Eye (tissue), 1 donor: ENCODE results near the gene RFC3.
"Not testable (repeated sequence)": the region's sequence is repeated elsewhere in the genome, so short reads cannot be mapped to it uniquely, and the experiment has no call there.

Experiments used
- DNase-seq: peaks from one replicate; pipeline ENCODE4 v3.0.0-alpha.2; 2015

Gene RFC3

DNA sequence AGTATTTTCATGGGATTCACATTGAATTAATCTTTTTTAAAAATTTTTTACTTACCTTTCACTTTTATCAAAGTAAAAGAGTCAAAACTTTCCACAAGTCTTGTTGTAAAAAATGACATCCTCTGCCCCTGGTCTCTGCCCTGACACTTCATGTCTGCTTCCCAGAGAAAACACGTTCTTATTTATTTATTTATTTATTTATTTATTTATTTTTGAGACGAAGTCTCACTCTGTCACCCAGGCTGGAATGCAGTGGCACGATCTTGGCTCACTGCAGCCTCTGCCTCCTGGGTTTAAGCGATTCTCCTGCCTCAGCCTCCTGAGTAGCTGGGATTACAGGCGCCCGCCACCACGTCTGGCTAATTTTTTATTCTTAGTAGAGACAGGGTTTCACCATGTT lies 5.1 kb upstream of the RFC3 start:
- DNase-seq = not testable (repeated sequence)

DNA sequence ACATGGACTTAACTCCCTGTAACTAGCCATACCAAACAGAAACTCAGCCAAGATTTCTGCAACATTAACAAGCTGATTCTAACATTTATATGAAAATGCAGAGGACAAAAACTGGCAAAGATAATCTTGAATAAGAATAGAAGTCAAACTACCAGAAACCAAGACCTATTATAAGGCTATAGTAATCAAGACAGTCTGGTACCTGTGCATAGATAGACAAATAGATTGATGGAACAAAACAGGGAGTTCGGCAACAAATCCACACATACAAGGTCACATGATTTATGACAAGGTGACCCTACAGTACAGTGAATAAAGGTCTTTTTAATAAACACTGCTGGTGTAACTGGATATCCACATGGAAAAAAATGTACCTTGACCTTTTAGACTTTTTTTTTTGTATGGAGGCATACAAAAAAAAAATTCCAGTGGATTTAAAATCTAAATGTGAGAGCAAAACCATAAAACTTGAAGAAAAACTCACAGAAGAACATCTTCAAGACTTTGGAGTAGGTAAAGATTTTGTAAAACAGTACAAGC lies 2.9 kb upstream of the RFC3 start:
- DNase-seq = no peak

DNA sequence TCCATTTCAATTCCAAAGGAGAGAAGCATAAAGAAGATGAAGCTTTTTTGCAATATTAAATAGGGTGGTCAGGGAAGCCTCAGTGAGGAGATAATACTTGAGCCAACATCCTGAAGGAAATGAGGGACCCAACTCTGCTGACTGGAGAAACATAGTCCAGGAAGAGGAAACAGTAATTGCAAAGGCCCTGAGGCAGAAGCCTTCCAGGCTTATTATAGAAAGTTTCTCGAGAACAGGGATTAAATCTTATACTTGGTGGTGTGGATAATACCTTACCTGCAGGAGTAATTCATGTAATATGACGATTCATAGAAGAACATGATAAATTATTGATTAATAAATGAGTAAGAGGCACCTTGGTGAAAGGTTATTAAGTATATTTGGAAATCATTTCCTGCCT lies 1.0 kb upstream of the RFC3 start:
- DNase-seq = no peak

DNA sequence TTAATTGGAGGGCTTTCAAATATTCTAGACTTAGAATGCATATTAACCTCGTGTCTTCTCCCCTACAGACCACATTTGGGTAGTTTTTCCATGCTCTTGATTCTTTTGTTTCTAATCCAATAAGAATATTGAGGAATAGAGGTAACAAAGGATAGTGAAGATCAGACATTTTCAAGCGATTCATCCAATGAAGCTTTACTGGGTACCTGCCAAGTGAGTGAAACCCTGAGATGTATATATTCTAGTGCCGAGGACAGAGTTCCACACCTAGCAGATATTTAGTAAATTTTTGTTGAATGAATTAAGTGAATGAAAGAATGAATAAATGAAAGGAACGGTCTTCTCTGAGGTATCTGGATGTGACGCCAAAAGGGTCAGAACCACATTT lies 442 bp upstream of the RFC3 start:
- no peak for DNase-seq

DNA sequence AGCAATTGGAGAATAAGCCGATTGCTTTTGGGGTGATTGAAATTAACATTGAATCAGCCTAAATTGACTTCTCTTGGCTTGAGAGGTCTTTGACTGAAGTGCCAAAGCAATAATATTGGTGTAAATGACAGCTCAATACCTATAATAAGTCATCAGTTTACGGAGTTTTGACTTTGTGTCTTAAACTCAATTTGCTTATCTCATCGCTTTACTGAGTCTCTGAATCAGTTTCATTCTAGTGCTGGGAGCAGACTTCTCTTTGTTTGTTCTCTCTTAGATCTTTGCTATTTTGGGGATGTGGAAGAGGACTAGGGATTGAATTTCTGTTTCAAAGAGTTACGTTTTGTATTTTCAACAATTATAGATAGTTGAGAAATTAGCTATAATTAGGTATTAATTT lies 7.1 kb downstream of the RFC3 start:
- DNase-seq = no peak

DNA sequence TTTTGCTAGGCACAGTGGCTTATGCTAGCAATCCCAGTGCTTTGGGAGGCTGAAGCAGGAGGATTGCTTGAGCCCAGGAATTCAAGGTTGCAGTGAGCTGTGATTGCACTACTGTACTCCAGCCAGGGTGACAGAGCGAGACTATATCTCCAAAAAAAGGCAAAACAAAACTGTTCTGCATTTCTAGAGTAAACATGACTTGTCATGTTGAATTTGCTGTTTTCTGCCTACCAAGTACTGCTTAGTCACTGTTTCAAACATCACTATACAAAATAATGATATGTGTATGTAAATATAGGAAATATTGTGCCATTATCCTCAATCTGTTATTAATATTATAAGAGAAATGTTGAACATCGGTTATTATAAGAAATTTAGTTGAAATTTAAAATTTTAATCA lies 9.2 kb downstream of the RFC3 start:
- DNase-seq = no peak

DNA sequence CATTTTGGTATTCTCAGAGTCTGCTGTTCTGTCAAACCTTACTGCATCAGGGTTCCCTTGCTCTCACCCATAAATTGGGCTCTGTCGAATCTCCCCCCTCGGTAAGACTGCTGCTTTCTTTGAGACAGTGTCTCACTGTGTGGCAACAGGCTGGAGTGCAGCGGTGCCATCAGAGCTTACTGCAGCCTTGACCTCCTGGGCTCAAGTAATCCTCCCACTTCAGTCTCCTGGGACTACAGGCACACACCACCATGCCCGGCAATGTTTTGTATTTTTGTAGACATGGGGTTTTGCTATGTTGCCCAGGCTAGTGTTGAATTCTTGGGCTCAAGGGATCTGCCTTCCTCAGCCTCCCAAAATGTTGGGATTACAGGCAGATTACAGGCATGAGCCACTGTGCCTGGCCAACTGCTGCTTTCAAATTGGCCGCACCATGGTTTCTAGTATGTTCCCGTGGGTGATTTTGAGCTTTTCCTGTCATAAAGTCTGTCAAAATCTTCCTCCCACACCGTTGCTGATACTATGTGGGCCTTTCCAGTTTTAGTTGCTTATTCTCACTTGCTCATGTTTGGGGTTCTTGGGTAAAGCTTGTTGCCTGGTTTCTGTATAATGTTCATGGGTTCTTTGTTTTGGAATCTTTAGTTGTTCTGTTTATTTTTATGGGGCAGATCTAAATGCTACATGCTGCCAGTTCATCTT lies 10.6 kb downstream of the RFC3 start:
- DNase-seq = no peak

DNA sequence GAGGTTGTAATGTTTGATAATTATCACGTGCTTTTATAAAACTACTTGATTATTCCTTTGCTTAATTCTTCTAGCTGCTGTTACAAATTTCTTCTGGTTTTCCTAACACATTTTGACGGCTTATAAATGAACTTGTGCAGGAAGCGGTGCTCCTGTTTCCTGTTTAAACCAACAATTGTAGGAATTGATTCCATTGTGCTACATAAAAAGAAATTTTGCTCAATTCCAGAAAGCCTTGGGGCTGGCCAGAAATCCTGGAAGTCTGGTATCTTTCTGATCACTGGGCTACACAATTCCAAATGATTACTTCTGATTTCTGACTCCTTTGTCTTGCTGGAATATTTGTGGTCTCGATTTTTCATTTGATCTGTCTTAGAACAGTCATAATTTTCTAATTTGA lies 14.9 kb downstream of the RFC3 start:
- DNase-seq = no peak

DNA sequence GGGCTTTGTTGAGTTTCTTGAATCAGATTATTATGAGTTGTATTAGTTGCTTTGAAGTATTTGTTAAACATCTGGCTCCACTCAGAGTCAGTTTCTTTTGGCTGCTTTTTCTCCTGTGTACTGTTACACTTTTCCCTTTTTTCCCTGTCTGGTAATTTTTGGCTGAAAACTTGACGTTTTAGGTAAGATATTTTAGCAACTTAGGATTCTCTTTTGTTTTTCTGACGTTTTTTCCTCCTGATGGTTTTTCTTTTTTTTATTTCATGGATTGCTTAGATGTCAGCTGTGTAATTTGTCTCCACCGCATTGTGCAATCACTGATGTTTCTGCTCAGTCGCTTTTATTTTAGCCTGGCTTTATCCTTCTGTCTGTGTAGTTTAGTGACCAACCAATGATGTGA lies 20.7 kb downstream of the RFC3 start:
- peak; percentile 24 for DNase-seq

DNA sequence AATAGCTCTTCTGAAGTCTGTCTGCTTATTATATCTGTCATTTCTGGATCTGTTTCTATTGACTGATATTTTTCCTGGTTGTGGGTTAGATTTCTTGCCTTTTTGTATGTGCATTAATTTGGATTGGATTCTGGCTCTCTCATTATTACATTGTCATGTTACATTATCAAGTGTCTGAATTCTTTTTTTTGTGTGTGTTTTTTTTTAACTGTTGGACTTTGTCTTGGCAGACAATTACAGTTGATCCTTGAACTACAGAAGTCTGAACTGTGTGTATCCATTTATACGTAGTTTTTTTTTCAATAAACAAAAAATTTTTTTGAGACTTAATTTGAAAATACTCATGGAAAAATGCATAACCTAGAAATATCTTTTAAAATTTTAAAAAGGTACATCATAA lies 22.5 kb downstream of the RFC3 start:
- DNase-seq = no peak

DNA sequence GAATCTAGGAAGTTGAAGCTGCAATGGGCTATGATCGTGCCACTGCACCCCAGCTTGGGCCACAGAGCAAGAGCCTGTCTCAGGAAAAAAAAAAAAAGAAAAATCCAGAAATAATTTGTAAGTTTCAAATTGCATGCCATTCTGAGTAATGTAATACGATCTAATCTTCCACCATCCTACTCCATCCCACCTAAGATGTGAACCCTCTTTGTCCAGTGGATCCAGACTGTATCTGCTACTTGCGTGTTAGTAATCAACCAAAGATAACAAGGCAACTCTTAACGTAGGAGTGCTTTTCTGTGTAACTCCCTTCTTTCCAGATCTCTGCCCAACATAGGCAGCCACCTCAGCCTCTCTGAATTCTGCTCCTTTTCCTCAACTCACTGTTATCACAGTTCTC lies 24.3 kb downstream of the RFC3 start:
- DNase-seq = no peak

DNA sequence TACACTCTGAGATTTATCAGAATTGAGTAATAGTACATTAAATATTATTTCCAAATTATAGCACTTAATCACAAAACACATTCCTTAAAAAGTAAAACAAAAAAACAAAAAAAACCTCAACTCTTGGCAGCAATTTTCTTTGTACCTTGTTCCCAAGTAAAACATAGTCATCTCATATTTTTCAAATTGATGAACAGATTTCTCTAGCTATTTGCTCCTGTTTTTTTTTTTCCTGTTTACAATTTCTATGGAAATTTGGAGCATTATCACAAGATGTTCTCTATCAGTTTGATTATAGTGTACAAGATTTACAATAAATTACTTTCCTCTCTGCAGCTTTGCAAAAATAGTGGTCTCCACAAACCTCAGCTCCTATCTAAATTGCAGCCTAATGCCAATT lies 25.0 kb downstream of the RFC3 start:
- no peak for DNase-seq

DNA sequence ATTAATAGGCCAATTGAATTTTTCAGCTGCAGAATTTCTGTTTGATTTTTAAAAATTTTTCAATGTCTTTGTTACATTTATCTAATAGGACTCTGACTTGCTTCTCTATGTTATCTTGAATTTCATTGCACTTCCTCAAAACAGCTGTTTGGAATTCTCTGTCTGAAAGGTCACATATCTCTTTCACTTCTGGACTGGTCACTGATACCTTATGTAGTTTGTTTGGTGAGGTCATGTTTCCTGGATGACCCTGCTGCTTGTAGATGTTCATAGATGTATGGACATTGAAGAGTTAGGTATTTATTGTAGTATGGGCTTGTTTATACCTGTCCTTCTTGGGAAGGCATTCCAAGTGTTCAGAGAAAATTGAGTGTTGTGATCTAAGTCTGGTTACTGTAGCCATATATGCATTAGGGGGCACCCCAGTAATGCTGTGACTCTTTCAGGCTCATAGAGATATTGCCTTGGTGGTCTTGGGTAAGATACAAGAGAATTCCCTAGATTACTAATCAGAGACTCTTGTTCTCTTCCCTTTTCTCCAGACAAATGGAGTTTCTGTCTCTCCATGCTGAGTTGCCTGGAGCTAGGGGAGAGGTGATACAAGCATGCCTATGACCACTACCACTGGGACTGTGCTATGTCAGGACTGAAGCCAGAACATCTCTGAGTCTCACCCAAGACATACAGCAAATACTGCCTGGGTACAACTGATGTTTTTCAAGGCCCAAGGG lies 27.8 kb downstream of the RFC3 start:
- no peak for DNase-seq

DNA sequence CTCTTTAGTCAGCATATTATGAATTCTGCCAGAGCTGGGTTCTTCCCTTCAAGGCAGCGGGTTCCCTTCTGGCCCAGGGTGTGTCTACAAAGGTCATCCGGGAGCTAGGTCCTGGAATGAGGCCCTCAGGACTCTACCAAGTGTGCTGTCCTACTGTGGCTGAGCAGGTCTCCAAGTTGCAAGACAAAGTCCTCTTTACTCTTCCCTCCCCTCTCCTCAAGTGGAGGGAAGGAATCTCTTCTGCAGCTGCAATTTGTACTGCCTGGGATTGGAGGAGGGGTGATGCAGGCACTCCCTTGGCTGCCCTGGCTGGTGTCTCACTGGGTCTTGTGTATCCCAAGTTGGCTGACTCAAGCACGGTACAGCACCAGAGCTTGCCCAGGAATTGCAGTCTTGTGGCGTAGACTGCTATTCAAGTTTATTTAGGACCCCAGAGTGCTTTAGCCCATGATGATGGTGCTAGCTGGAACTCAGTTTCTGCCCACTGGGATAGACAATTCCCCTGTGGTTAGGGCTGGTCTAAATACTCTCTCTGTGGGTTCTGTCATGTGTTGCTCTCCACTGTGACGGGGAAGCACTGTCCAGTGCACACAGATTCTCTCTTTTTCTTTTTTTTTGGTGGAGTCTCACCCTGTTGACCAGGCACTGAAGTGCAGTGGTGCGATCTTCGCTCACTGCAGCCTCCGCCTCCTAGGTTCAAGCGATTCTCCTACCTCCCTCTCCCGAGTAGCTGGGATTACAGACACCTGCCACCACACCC lies 28.5 kb downstream of the RFC3 start:
- DNase-seq = no peak

DNA sequence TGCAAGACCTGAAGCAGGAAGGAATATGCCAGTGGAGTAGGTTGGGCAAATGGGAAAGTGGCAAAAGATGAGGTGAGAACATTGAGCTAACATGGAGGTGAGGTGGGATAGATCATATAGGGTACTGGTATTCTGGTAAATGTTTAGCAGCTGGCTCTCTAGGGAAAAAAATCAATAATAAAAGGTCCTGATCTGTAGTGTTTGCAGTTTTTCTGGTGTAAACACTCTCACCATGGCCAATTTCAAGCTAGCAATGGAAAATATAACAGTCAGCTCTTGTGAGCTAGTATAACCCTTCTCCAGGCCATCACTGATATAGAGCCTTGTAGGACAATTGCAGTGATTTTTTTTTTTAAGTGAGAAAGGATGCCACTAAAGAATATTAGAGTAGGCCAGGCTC lies 31.3 kb downstream of the RFC3 start:
- DNase-seq = no peak

DNA sequence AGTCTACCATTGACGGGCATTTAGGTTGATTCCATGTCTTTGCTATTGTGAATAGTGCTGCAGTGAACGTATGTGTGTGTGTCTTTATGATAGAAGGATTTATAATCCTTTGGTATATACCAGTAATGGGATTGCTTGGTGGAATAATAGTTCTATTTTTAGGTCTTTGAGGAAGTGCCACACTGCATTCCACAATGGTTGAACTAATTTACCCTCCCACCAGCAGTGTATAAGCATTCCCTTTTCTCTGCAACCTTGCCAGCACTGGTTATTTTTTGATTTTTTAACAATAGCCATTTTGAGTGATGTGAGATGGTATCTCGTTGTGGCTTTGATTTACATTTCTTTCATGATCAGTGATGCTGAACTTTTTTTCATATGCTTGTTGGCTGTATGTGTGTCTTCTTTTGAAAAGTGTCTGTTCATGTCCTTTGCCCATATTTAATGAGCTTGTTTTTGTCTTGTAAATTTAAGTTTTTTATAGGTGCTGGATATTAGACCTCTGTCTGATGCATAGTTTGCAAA lies 37.5 kb downstream of the RFC3 start:
- DNase-seq = no peak

DNA sequence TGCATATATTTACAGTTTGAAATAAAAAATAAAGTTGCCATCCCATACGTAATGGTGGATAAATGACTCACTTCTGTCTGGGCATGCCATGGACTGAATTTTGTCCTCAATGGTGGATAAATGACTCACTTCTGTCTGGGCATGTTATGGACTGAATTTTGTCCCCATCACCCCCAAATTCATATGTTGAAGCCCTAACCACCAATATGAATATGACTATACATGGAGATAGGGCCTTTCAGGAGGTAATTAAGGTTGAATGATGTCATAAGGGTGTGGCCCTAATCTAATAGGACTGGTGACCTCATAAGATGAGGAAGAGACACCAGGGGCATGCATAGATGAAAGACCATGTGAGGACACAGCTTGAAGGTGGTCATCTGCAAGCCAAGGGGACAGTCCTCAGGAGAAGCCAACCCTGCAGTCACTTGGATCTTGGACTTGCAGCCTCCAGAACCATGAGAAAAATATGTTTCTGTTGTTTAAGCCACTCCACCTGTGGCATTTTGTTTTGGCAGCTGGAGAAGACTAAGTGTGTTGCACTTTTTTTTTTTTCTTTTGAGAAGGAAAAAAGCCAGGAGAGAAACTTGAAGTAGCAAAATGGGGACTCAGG lies 41.8 kb downstream of the RFC3 start:
- DNase-seq = no peak

DNA sequence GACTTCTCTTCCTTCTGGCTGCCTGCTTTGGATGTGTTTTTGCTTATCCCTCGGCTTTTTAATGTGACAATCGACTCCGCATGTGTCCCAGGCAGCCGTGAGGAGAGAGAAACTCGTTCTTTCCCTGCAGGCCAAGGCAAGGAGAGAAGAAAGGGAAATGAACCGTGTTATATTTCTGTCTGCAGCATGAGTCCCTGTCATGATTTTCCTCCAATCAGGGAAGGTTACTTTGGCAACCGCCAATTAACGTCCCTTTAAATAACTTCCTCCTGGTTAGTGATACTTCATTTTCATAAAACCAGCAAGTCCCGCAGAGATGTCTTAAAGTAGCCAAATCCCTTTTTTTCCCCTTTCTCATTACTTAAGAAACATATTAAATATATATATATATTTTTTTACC lies 42.6 kb downstream of the RFC3 start:
- peak; percentile 9 for DNase-seq

DNA sequence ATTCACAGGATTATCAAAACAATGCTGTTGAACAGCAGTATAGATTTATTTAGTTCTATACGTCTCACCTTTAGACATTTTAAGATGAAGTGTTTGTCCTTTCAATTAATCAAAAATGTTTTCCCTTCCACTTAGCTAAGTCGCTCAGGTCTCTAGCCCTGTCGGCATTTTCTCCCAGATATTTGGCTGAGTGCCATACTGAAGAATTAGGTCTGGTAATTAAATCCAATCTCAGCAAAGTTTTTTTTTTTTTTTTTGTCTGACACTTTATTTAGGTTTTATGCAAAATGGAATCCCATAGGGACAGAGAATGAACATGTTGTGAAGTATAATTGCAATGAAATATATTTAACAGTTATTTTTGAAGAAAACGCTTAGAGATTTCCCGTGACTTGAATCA lies 44.1 kb downstream of the RFC3 start:
- peak; percentile 35 for DNase-seq

DNA sequence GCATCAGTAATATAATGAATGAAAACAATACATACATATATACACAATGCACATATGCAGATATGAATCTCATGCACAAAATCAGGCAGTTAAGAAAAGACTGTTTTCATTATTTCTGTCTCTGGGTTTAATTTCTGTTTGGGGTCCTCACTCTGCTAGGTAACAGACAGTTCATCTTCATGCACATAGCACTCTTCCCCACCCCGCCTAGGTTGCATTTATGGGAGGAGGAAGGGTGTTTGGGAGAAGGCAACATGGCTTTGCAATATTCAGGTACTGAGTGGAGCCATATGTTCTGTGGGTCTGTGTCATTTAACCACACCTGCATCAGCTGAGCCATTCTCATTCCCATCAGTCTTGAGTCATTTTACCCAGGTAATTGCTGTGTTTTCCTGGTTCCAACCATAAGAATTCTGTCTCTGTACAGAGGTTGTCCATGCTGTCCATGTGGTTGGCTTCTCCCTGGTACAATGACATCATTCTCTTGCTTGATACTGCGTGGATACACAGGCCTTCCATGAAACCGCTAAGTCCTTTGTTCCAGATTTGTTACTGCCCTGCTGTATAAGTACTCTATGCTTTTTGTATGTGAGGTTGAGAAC lies 45.3 kb downstream of the RFC3 start:
- no peak for DNase-seq

DNA sequence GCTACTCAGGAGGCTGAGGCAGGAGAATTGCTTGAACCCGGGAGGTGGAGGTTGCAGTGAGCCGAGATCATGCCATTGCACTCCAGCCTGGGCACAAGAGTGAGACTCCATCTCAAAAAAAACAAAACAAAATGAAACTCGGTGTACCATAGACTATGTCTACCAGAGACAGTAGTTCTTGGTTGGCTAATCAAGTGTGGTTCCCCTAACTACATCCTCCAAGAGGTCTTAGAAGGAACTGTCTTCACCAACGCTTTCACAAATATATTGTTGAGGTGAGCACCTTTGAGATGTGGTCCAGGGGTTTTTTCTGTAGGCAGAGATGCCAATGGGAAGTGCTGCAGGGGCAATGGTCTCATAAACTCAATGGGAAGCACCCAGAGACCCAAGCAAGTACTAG lies 48.0 kb downstream of the RFC3 start:
- no peak for DNase-seq

DNA sequence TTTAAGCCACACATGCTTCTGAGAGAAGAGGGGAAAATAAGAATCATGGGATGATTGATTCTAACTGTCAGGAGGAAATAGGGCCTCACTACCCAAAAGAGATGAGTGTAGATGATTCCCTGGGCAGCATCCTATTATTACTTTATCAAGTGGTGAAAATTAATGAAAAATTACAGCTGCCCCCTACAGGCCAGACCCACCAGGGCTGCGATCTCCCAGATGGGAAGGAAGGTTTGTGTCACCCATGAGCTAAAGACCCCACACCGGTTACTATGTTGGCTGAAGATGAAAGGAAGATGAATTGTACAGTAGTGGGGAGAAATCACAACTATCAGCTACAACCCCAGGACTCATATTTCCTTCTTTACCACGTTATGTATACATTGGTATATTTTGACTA lies 49.5 kb downstream of the RFC3 start:
- DNase-seq = no peak
